GM23338 (cell line): ENCODE results near the gene GFPT2. TPM values are rescaled to one million over a fixed set of nuclear protein-coding genes. Genes with fewer than 3 reads are reported as not detected.

Experiments used
- ATAC-seq: fragments of 200-7000 bp; cut with Tn5 transposase; 3 replicates; pipeline ENCODE4 v1.9.1; 2020
- DNase-seq: peaks from one replicate; pipeline ENCODE4 v3.0.0-alpha.2; 2015; ENCODE audit warnings: low spot score
- H2AFZ ChIP-seq: fragments of 200-600 bp; sonication (generic); 2 replicates; pipeline ENCODE4 v1.8.0; 2016; ENCODE audit warnings: antibody characterized with exemption, mild to moderate bottlenecking, moderate library complexity
- H3F3A ChIP-seq: fragments of 200-600 bp; sonication (generic); replicated peaks from 2 replicates; pipeline ENCODE4 v1.8.0; 2017; ENCODE audit warnings: antibody characterized with exemption, mixed run types, low read depth
- H3K27ac ChIP-seq: fragments of 200-600 bp; sonication (generic); 2 replicates; pipeline ENCODE4 v1.6.1; 2016; ENCODE audit warnings: low read depth
- H3K27me3 ChIP-seq: fragments of 200-600 bp; sonication (generic); 2 replicates; pipeline ENCODE4 v1.8.0; 2016; ENCODE audit warnings: mild to moderate bottlenecking, mixed run types, moderate library complexity; ENCODE audit not compliant: insufficient read depth
- H3K36me3 ChIP-seq: fragments of 200-600 bp; sonication (generic); 2 replicates; pipeline ENCODE4 v1.8.0; 2016; ENCODE audit warnings: mild to moderate bottlenecking; ENCODE audit not compliant: insufficient read depth
- H3K4me1 ChIP-seq: fragments of 200-600 bp; sonication (generic); 2 replicates; pipeline ENCODE4 v1.8.0; 2016; ENCODE audit warnings: mild to moderate bottlenecking, moderate library complexity; ENCODE audit not compliant: insufficient read depth
- H3K4me2 ChIP-seq: fragments of 200-600 bp; sonication (generic); 2 replicates; pipeline ENCODE4 v1.7.1; 2017; ENCODE audit warnings: mixed run types
- H3K4me3 ChIP-seq: fragments of 200-600 bp; sonication (generic); 2 replicates; pipeline ENCODE4 v1.6.1; 2016; ENCODE audit warnings: mixed run types
- H3K79me2 ChIP-seq: fragments of 200-600 bp; sonication (generic); replicated peaks from 2 replicates; pipeline ENCODE4 v1.8.0; 2017; ENCODE audit warnings: mild to moderate bottlenecking; ENCODE audit not compliant: insufficient read depth
- H3K9me2 ChIP-seq: fragments of 200-600 bp; sonication (generic); 2 replicates; pipeline ENCODE4 v1.8.0; 2017; ENCODE audit not compliant: insufficient read depth
- H4K20me1 ChIP-seq: fragments of 200-600 bp; sonication (generic); replicated peaks from 2 replicates; pipeline ENCODE4 v1.8.0; 2017; ENCODE audit warnings: mild to moderate bottlenecking; ENCODE audit not compliant: insufficient read depth
- H3K27ac Mint-ChIP-seq: 2 replicates; pipeline ENCODE4 v1.8.0; 2020; ENCODE audit warnings: inconsistent platforms, mild to moderate bottlenecking, moderate library complexity, mixed read lengths
- H3K27me3 Mint-ChIP-seq: 3 replicates; pipeline ENCODE4 v1.8.0; 2022; ENCODE audit warnings: low read depth, mild to moderate bottlenecking, moderate library complexity, mixed read lengths, inconsistent platforms; ENCODE audit not compliant: insufficient read depth, poor library complexity
- H3K36me3 Mint-ChIP-seq: 3 replicates; pipeline ENCODE4 v1.8.0; 2021; ENCODE audit warnings: low read depth, mild to moderate bottlenecking, inconsistent platforms, moderate library complexity, mixed read lengths
- H3K4me1 Mint-ChIP-seq: 3 replicates; pipeline ENCODE4 v1.8.0; 2020; ENCODE audit warnings: mild to moderate bottlenecking, inconsistent platforms, mixed read lengths
- H3K4me3 Mint-ChIP-seq: 3 replicates; pipeline ENCODE4 v1.8.0; 2021; ENCODE audit warnings: moderate library complexity, mild to moderate bottlenecking, inconsistent platforms, mixed read lengths
- H3K9me3 Mint-ChIP-seq: 3 replicates; pipeline ENCODE4 v1.8.0; 2020; ENCODE audit warnings: moderate library complexity, mild to moderate bottlenecking, inconsistent platforms, mixed read lengths
- CTCF ChIP-seq, 2 experiments: fragments of 200-600 bp in 1 of 2; sonication (generic) in 1 of 2; conservative IDR thresholded peaks; 2 replicates each; pipeline versions ENCODE4 v1.5.1 to v1.6.1; 2016 to 2017; ENCODE audit warnings: antibody characterized with exemption in 2 of 2, low read depth in 2 of 2, mild to moderate bottlenecking in 2 of 2, moderate library complexity in 1 of 2
- STAT1 ChIP-seq: IDR thresholded peaks from one replicate; pipeline ENCODE4 v1.6.1; 2016; ENCODE audit warnings: antibody characterized with exemption; ENCODE audit not compliant: unreplicated experiment
- ZNF331 ChIP-seq: fragments of 250-450 bp; sonication (Bioruptor Pico); IDR thresholded peaks from 2 replicates; pipeline ENCODE4 v1.5.0; 2020; ENCODE audit warnings: low read depth, mild to moderate bottlenecking, moderate library complexity
- ZNF462 ChIP-seq: fragments of 250-450 bp; sonication (Bioruptor Pico); IDR thresholded peaks from 2 replicates; pipeline ENCODE4 v1.5.0; 2020; ENCODE audit warnings: mild to moderate bottlenecking, moderate library complexity
- polyA plus RNA-seq: library from polyadenylated mRNA; unstranded; fragments of >200 nt; fragmentation: Nextera tagmentation; extraction: Ambion mirVana; gene quantifications from 2 replicates; pipeline ENCODE4 v1.2.1, GENCODE V29; 2016
- total RNA-seq: library from RNA; depleted of rRNA; stranded (reverse); fragments of >200 nt; shearing (Covaris generic); gene quantifications from 2 replicates; pipeline ENCODE4 v1.2.3, GENCODE V29; 2014

The GFPT2 gene
- total and polyA plus RNA-seq, 2 experiments from 2014 or later: 82.6 to 120 TPM

GRCh38 chr5:180358694-180359093 is 5.6 kb upstream of the GFPT2 start (continued):
- TF ChIP-seq CTCF (conservative IDR thresholded peaks at IDR 0.05; ENCODE audit: low read depth in 2 of 2) (no peak), ZNF331 (no peak), ZNF462 (CRISPR knock-in tag) (no peak), STAT1 (no peak)

GRCh38 chr5:180358179-180358578 is 5.0 kb upstream of the GFPT2 start:
- DNase-seq (no peak), ATAC-seq (no peak)
- no peak overlapping the region for H3K27ac ChIP-seq
- no peak overlapping the region for H3K4me2 ChIP-seq
- H3K4me1 ChIP-seq: peaks cover 9% of the 10 kb centered on the region; the same call in 1 of the 2 replicates
- no peak for TF ChIP-seq STAT1
- H3F3A ChIP-seq: no peaks in the 10 kb centered on the region
- Mint-ChIP-seq H3K27me3 (peaks cover 27% of the 10 kb centered on the region), H3K4me1 (peaks cover 7% of the 10 kb centered on the region), H3K9me3 (peaks cover 12% of the 10 kb centered on the region), H3K36me3 (no peaks in the 10 kb centered on the region; the same call in 2 of the 3 replicates), H3K4me3 (no peak overlapping the region), H3K27ac (no peak overlapping the region)
- H4K20me1 ChIP-seq: no peaks in the 10 kb centered on the region
- H2AFZ ChIP-seq: no peak overlapping the region
- H3K79me2 ChIP-seq: no peaks in the 10 kb centered on the region
- no peak overlapping the region for H3K4me3 ChIP-seq
- H3K9me2 ChIP-seq: no peaks in the 10 kb centered on the region
- peaks cover 26% of the 10 kb centered on the region for H3K27me3 ChIP-seq
- H3K36me3 ChIP-seq: no peaks in the 10 kb centered on the region
